ENCODE data around the gene GPX4.

GPX4 gene

DNA sequence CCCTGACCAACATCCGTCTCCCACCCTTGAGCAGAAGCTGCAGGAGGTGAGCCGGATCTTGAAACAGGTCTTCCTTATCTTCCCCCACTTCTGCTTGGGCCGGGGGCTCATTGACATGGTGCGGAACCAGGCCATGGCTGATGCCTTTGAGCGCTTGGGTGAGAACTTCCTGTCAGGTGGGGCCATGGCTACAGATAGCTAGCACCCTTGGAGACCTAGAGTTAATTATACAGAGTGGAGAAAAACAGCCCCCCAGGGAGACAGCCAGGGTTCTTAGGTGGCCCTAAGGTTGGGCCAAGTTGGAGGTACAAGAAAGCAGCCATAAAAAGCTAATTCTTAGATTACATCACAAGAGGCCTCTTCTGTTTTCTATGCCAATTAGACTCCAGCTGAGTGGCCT is 45.7 kb upstream of the GPX4 start:
- Histone ChIP-seq H3K4me3 (ENCODE audit: low read depth, low read length) (no peak overlapping the region), H3K36me3 (no peaks in the 10 kb centered on the region), H3K9me3 (peaks cover 27% of the 10 kb centered on the region), H3K27me3 (no peaks in the 10 kb centered on the region), H3K4me1 (no peaks in the 10 kb centered on the region)
- TF ChIP-seq, protein P1, sequence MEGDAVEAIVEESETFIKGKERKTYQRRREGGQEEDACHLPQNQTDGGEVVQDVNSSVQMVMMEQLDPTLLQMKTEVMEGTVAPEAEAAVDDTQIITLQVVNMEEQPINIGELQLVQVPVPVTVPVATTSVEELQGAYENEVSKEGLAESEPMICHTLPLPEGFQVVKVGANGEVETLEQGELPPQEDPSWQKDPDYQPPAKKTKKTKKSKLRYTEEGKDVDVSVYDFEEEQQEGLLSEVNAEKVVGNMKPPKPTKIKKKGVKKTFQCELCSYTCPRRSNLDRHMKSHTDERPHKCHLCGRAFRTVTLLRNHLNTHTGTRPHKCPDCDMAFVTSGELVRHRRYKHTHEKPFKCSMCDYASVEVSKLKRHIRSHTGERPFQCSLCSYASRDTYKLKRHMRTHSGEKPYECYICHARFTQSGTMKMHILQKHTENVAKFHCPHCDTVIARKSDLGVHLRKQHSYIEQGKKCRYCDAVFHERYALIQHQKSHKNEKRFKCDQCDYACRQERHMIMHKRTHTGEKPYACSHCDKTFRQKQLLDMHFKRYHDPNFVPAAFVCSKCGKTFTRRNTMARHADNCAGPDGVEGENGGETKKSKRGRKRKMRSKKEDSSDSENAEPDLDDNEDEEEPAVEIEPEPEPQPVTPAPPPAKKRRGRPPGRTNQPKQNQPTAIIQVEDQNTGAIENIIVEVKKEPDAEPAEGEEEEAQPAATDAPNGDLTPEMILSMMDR (IDR thresholded peaks at IDR 0.05; ENCODE audit: low read depth, low read length), result no peak
- no peak for DNase-seq

DNA sequence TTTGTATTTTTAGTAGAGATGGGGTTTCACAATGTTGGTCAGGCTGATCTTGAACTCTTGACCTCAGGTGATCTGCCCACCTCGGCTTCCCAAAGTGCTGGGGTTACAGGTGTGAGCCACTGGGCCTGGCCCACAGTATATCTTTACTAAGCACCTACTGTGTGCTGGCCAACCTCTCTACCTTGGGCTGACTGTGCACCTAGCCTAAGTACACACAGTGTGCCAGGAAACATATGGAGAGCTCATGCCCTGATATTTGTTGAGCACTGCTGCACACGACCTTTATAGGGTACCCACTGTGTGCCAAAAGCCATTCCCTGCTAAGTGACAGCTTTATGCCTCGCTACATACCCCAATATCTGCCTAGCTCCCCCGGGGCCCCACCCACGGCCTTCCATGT is 43.1 kb upstream of the GPX4 start:
- peaks cover 8% of the 10 kb centered on the region; the same call in 1 of the 2 replicates for H3K27me3 ChIP-seq
- H3K4me1 ChIP-seq, result no peaks in the 10 kb centered on the region
- H3K9me3 ChIP-seq, result peaks cover 29% of the 10 kb centered on the region
- DNase-seq, result no peak
- no peak overlapping the region for H3K4me3 ChIP-seq (ENCODE audit: low read depth, low read length)
- no peaks in the 10 kb centered on the region for H3K36me3 ChIP-seq
- TF ChIP-seq, protein P1 (IDR thresholded peaks at IDR 0.05; ENCODE audit: low read depth, low read length), result no peak

DNA sequence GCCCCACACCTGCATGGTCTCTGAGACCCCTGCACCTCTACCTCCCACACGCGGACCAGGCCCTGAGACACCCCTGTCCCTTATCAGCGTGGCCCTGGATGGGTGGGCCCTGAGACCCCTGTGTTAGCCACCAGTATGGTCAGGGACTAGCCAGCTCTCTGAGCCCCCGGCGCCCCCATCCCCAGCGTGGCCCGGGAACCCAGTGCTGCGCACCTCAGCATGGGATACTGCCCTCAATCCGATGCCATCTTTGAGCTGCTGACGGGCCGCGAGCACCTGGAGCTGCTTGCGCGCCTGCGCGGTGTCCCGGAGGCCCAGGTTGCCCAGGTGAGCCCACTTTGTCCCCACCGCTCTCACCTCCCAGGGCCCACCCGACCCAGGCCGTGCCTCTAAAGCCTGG is 41.8 kb upstream of the GPX4 start:
- no peak overlapping the region for H3K4me3 ChIP-seq (ENCODE audit: low read depth, low read length)
- no peaks in the 10 kb centered on the region for H3K4me1 ChIP-seq

DNA sequence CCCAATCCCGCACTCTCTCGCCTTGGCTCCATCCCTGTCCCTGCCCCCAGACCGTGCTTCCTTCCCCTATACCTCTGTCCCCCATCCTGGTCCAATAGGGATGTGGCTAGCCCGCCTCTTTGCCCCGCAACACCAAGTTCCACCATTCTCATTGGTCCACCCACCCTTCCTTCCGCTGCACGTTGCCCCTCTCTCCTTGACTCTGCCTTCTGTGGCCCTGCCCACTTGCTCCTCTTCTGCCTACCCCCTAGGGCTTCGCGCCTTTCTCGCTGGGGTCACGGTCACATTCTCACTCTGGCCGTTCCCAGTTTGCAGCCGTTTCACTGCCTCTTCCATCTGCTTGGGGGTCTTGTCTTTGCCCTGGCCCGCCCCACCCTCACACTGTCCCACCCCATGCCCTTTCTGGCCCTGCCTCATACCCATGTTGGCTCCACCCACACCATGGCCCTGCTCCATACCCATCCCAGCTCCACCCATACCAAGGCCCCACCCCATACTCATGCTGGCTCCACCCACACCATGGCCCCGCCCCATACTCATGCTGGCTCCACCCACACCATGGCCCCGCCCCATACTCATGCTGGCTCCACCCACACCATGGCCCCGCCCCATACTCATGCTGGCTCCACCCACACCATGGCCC is 41.3 kb upstream of the GPX4 start:
- H3K9me3 ChIP-seq, result peaks cover 16% of the 10 kb centered on the region
- TF ChIP-seq, protein P1 (IDR thresholded peaks at IDR 0.05; ENCODE audit: low read depth, low read length), result no peak

More for the DNA sequence above, 41.8 kb upstream of the GPX4 start:
- H3K9me3 ChIP-seq, result peaks cover 22% of the 10 kb centered on the region
- no peaks in the 10 kb centered on the region for H3K36me3 ChIP-seq
- TF ChIP-seq, protein P1 (IDR thresholded peaks at IDR 0.05; ENCODE audit: low read depth, low read length), result no peak
- peak; percentile 8 for DNase-seq
- peaks cover 18% of the 10 kb centered on the region for H3K27me3 ChIP-seq

DNA sequence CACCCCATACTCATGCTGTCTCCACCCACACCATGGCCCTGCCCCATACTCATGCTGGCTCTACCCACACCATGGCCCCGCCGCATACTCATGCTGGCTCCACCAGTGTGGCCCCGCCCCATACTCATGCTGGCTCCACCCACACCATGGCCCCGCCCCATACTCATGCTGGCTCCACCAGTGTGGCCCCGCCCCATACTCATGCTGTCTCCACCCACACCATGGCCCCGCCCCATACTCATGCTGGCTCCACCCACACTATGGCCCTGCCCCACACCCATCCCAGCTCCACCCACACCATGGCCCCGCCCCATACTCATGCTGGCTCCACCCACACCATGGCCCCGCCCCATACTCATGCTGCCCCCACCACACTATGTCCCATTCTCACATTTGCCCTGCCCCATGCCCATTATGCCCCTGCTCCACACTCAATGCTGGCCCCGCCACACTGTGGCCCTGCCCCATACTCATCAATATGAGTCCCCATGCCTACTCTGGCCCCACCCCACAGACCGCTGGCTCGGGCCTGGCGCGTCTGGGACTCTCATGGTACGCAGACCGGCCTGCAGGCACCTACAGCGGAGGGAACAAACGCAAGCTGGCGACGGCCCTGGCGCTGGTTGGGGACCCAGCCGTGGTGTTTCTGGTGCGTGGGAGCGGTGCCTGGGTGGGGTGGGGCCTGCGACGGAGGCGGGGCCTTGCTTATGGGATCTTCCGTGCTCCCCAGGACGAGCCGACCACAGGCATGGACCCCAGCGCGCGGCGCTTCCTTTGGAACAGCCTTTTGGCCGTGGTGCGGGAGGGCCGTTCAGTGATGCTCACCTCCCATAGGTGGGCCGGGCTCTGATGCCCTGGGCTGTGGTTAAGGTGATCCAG is 40.5 kb upstream of the GPX4 start:
- H3K36me3 ChIP-seq, result no peaks in the 10 kb centered on the region
- H3K9me3 ChIP-seq, result peaks cover 12% of the 10 kb centered on the region
- peaks cover 28% of the 10 kb centered on the region for H3K27me3 ChIP-seq
- no peaks in the 10 kb centered on the region; the same call in 1 of the 2 replicates for H3K4me1 ChIP-seq
- H3K4me3 ChIP-seq (ENCODE audit: low read depth, low read length), result no peak overlapping the region
- DNase-seq, result peak; percentile 43
- TF ChIP-seq, protein P1 (IDR thresholded peaks at IDR 0.05; ENCODE audit: low read depth, low read length), result no peak

More for the DNA sequence above, 41.3 kb upstream of the GPX4 start:
- Histone ChIP-seq H3K4me3 (ENCODE audit: low read depth, low read length) (no peak overlapping the region), H3K36me3 (no peaks in the 10 kb centered on the region), H3K4me1 (no peaks in the 10 kb centered on the region; the same call in 1 of the 2 replicates), H3K27me3 (peaks cover 23% of the 10 kb centered on the region)
- no peak for DNase-seq
